ENCODE measurements around the gene MAPK13.
A peak's percentile ranks its signal among the peaks of the same experiment; 100 is the strongest.

MAPK13 gene

DNA sequence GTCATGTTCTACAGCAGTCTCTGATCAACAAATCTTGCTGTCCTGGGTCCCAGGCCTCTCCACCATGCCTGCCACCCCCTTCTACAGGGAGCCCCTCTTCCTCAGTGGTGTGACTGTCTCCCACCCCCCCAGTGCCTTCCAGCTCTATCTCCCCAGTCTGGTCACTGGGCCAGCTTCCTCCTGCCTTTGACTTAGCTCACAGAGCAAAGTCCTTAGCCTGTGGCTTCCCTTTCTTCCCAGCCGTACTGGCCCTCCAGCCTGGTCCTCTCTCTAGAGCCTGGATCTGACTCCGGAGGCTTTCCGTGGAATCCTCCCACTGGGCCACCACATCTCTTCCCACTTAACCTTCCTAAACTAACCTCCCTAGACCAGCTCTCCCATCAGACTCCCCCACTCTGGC lies 17.0 kb downstream of the MAPK13 start:
- Histone ChIP-seq H3K27ac (replicated peaks) (peak overlapping the region; percentile 59), H3K27me3 (ENCODE audit: insufficient read depth, poor library complexity, severe bottlenecking) (no peaks in the 10 kb centered on the region), H3K4me3 (replicated peaks; ENCODE audit: insufficient read depth, low read length) (no peak overlapping the region)
- peak in 1 of 2 experiments; percentile 24 for DNase-seq (ENCODE audit: low read depth in 1 of 2, low spot score in 1 of 2)
- TF ChIP-seq, protein P1, sequence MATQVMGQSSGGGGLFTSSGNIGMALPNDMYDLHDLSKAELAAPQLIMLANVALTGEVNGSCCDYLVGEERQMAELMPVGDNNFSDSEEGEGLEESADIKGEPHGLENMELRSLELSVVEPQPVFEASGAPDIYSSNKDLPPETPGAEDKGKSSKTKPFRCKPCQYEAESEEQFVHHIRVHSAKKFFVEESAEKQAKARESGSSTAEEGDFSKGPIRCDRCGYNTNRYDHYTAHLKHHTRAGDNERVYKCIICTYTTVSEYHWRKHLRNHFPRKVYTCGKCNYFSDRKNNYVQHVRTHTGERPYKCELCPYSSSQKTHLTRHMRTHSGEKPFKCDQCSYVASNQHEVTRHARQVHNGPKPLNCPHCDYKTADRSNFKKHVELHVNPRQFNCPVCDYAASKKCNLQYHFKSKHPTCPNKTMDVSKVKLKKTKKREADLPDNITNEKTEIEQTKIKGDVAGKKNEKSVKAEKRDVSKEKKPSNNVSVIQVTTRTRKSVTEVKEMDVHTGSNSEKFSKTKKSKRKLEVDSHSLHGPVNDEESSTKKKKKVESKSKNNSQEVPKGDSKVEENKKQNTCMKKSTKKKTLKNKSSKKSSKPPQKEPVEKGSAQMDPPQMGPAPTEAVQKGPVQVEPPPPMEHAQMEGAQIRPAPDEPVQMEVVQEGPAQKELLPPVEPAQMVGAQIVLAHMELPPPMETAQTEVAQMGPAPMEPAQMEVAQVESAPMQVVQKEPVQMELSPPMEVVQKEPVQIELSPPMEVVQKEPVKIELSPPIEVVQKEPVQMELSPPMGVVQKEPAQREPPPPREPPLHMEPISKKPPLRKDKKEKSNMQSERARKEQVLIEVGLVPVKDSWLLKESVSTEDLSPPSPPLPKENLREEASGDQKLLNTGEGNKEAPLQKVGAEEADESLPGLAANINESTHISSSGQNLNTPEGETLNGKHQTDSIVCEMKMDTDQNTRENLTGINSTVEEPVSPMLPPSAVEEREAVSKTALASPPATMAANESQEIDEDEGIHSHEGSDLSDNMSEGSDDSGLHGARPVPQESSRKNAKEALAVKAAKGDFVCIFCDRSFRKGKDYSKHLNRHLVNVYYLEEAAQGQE (IDR thresholded peaks at IDR 0.05; ENCODE audit: insufficient replicate concordance, low read depth) = no peak
- TF ChIP-seq SPI1 (IDR thresholded peaks at IDR 0.05; ENCODE audit: borderline replicate concordance, low read depth) = no peak
- no peak for TF ChIP-seq CTCF (IDR thresholded peaks at IDR 0.05; ENCODE audit: insufficient read depth, low read length)
- TF ChIP-seq GABPA (IDR thresholded peaks at IDR 0.05; ENCODE audit: low read depth) = no peak
- TF ChIP-seq POLR2AphosphoS5 (IDR thresholded peaks at IDR 0.05; ENCODE audit: low read depth) = no peak

- Histone ChIP-seq H3K27ac (replicated peaks) (no peak overlapping the region), H3K27me3 (ENCODE audit: insufficient read depth, poor library complexity, severe bottlenecking) (no peaks in the 10 kb centered on the region), H3K4me3 (replicated peaks; ENCODE audit: insufficient read depth, low read length) (no peak overlapping the region)
- TF ChIP-seq, protein P1 (IDR thresholded peaks at IDR 0.05; ENCODE audit: insufficient replicate concordance, low read depth) = no peak
- no peak for TF ChIP-seq POLR2AphosphoS5 (IDR thresholded peaks at IDR 0.05; ENCODE audit: low read depth)
- no peak for DNase-seq (ENCODE audit: low read depth in 1 of 2, low spot score in 1 of 2)
Measured at GRCh38 chr6:36149476-36149875, 19.2 kb downstream of the MAPK13 start.

GRCh38 chr6:36150283-36150682 lies 20.0 kb downstream of the MAPK13 start:
- DNase-seq (ENCODE audit: low read depth in 1 of 2, low spot score in 1 of 2) = no peak
- Histone ChIP-seq H3K4me3 (replicated peaks; ENCODE audit: insufficient read depth, low read length) (no peak overlapping the region), H3K27me3 (ENCODE audit: insufficient read depth, poor library complexity, severe bottlenecking) (no peaks in the 10 kb centered on the region), H3K27ac (replicated peaks) (no peak overlapping the region)
- TF ChIP-seq POLR2AphosphoS5 (IDR thresholded peaks at IDR 0.05; ENCODE audit: low read depth) (no peak), CTCF (IDR thresholded peaks at IDR 0.05; ENCODE audit: insufficient read depth, low read length) (no peak), GABPA (IDR thresholded peaks at IDR 0.05; ENCODE audit: low read depth) (no peak), SPI1 (IDR thresholded peaks at IDR 0.05; ENCODE audit: borderline replicate concordance, low read depth) (no peak)
- TF ChIP-seq, protein P1 (IDR thresholded peaks at IDR 0.05; ENCODE audit: insufficient replicate concordance, low read depth) = no peak

DNA sequence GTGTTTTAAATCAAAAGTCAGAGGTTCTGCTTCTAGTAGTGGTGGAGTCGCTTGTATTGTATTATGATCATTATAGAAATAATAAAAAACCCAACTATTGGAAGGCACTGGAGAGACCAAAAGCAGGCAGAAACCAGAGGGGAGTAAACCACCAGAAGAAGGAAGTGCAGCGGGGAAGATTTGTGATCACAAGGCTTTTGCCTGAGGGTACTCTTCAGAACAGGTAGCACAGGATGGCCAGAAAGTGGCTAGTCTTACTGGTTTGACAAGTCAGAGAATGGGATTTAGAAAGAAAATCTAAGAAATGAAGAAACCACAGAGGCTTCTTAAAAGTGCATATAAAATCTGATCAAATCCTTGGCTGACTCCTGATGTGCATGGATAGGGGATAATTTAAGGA lies 24.0 kb downstream of the MAPK13 start:
- no peak for DNase-seq (ENCODE audit: low read depth in 1 of 2, low spot score in 1 of 2)
- no peak overlapping the region for H3K27ac ChIP-seq (replicated peaks)
- no peaks in the 10 kb centered on the region for H3K27me3 ChIP-seq (ENCODE audit: insufficient read depth, poor library complexity, severe bottlenecking)
- H3K4me3 ChIP-seq (replicated peaks; ENCODE audit: insufficient read depth, low read length) = no peak overlapping the region
- peak; percentile 65; the same call in 1 of the 2 replicates for TF ChIP-seq SPI1 (IDR thresholded peaks at IDR 0.05; ENCODE audit: borderline replicate concordance, low read depth)
- TF ChIP-seq GABPA (IDR thresholded peaks at IDR 0.05; ENCODE audit: low read depth) = no peak

Measured in HL-60 (cell line).